ENCODE data around the gene ATP6V1F. TPM values are rescaled to one million over a fixed set of nuclear protein-coding genes. Genes with fewer than 3 reads are reported as not detected.

ATP6V1F gene
- total RNA-seq, 1 donor from 2014 or later: 123 TPM

- Mint-ChIP-seq H3K9me3 (no peaks in the 10 kb centered on the region), H3K36me3 (no peaks in the 10 kb centered on the region), H3K27ac (no peak overlapping the region), H3K27me3 (ENCODE audit: low read depth) (peaks cover 8% of the 10 kb centered on the region), H3K4me1 (peaks cover 33% of the 10 kb centered on the region), H3K4me3 (no peak overlapping the region)
- DNase-seq (ENCODE audit: low spot score in 2 of 2, unreplicated experiment in 2 of 2): no peak
- no peak for TF ChIP-seq CTCF (IDR thresholded peaks at IDR 0.05; ENCODE audit: unreplicated experiment)
Observed at GRCh38 chr7:128826512-128826911, 36.1 kb upstream of the ATP6V1F start.

GRCh38 chr7:128826916-128827247 lies 35.8 kb upstream of the ATP6V1F start:
- no peak overlapping the region for H3K27ac Mint-ChIP-seq
- peaks cover 37% of the 10 kb centered on the region for H3K4me1 Mint-ChIP-seq
- DNase-seq (ENCODE audit: low spot score in 2 of 2, unreplicated experiment in 2 of 2): no peak
- TF ChIP-seq CTCF (IDR thresholded peaks at IDR 0.05; ENCODE audit: unreplicated experiment): no peak
- peaks cover 8% of the 10 kb centered on the region for H3K27me3 Mint-ChIP-seq (ENCODE audit: low read depth)
- H3K4me3 Mint-ChIP-seq: no peak overlapping the region
- H3K9me3 Mint-ChIP-seq: no peaks in the 10 kb centered on the region
- no peaks in the 10 kb centered on the region for H3K36me3 Mint-ChIP-seq

- H3K4me1 Mint-ChIP-seq: peaks cover 40% of the 10 kb centered on the region
- no peaks in the 10 kb centered on the region for H3K9me3 Mint-ChIP-seq
- no peak for TF ChIP-seq CTCF (IDR thresholded peaks at IDR 0.05; ENCODE audit: unreplicated experiment)
- H3K27me3 Mint-ChIP-seq (ENCODE audit: low read depth): peaks cover 8% of the 10 kb centered on the region
- DNase-seq (ENCODE audit: low spot score in 2 of 2, unreplicated experiment in 2 of 2): no peak
- no peaks in the 10 kb centered on the region for H3K36me3 Mint-ChIP-seq
- no peak overlapping the region for H3K4me3 Mint-ChIP-seq
- H3K27ac Mint-ChIP-seq: peak overlapping the region; percentile 72
Observed at GRCh38 chr7:128827248-128827958, 35.3 kb upstream of the ATP6V1F start.

GRCh38 chr7:128827971-128828711 lies 34.5 kb upstream of the ATP6V1F start:
- Mint-ChIP-seq H3K4me3 (no peak overlapping the region), H3K36me3 (no peaks in the 10 kb centered on the region), H3K4me1 (peaks cover 44% of the 10 kb centered on the region), H3K27me3 (ENCODE audit: low read depth) (peaks cover 8% of the 10 kb centered on the region), H3K27ac (peak overlapping the region; percentile 72), H3K9me3 (no peaks in the 10 kb centered on the region)
- no peak for DNase-seq (ENCODE audit: low spot score in 2 of 2, unreplicated experiment in 2 of 2)
- no peak for TF ChIP-seq CTCF (IDR thresholded peaks at IDR 0.05; ENCODE audit: unreplicated experiment)

GRCh38 chr7:128829391-128830166 lies 33.1 kb upstream of the ATP6V1F start:
- H3K4me3 Mint-ChIP-seq: peak overlapping the region; percentile 60
- no peaks in the 10 kb centered on the region for H3K36me3 Mint-ChIP-seq
- peaks cover 8% of the 10 kb centered on the region for H3K27me3 Mint-ChIP-seq (ENCODE audit: low read depth)

More at GRCh38 chr7:128829391-128830166, 33.1 kb upstream of the ATP6V1F start:
- Mint-ChIP-seq H3K27ac (peak overlapping the region; percentile 86), H3K4me1 (peaks cover 58% of the 10 kb centered on the region), H3K9me3 (no peaks in the 10 kb centered on the region)
- no peak for DNase-seq (ENCODE audit: low spot score in 2 of 2, unreplicated experiment in 2 of 2)
- no peak for TF ChIP-seq CTCF (IDR thresholded peaks at IDR 0.05; ENCODE audit: unreplicated experiment)
